Activated CD4-positive, alpha-beta T cell treated with anti-CD3 and anti-CD28 coated beads, Interleukin-2, amount 10 ng/mL, durations not matched to agents 7 days and 5 days (primary cell): ENCODE data around the gene RCOR3. TPM values are rescaled to one million over a fixed set of nuclear protein-coding genes. Genes with fewer than 3 reads are reported as not detected.
"Not testable (repeated sequence)": the region's sequence is repeated elsewhere in the genome, so short reads cannot be mapped to it uniquely, and the experiment has no call there.

Experiments
- CTCF ChIA-PET: fragments of 350-600 bp; sonication (Branson Sonifier 250); formaldehyde crosslinking; loops from one replicate; lab custom pipeline; 2021; ENCODE audit warnings: antibody characterized with exemption; lab: Charles Lee
- POLR2A ChIA-PET: fragments of 350-600 bp; sonication (Branson Sonifier 250); formaldehyde crosslinking; loops from one replicate; lab custom pipeline; 2021; ENCODE audit warnings: antibody characterized with exemption; lab: Charles Lee
- DNase-seq: peaks from one replicate; pipeline ENCODE4 v3.0.0-alpha.2; 2020
- H3K27ac Mint-ChIP-seq: one replicate; pipeline ENCODE4 v1.8.0; 2021; ENCODE audit warnings: mild to moderate bottlenecking, moderate library complexity, mixed read lengths
- H3K27me3 Mint-ChIP-seq: one replicate; pipeline ENCODE4 v1.8.0; 2021; ENCODE audit warnings: mixed read lengths
- H3K36me3 Mint-ChIP-seq: one replicate; pipeline ENCODE4 v1.8.0; 2021; ENCODE audit warnings: low read depth, mixed read lengths
- H3K4me1 Mint-ChIP-seq: one replicate; pipeline ENCODE4 v1.8.0; 2021; ENCODE audit warnings: mixed read lengths
- H3K4me3 Mint-ChIP-seq: one replicate; pipeline ENCODE4 v1.8.0; 2021; ENCODE audit warnings: mild to moderate bottlenecking, moderate library complexity, mixed read lengths
- H3K9me3 Mint-ChIP-seq: one replicate; pipeline ENCODE4 v1.8.0; 2021; ENCODE audit warnings: mixed read lengths
- total RNA-seq, 2 experiments: library from RNA; stranded (reverse); gene quantifications; one replicate each; pipeline ENCODE4 v1.2.3, GENCODE V29; 2021

The RCOR3 gene
- total RNA-seq, 2 experiments from 2014 or later: 47.0 to 56.0 TPM

- no peaks in the 10 kb centered on the region for H3K27me3 Mint-ChIP-seq
Observed at GRCh38 chr1:211318576-211319280, 59.6 kb downstream of the RCOR3 start.

GRCh38 chr1:211319892-211320291, 60.7 kb downstream of the RCOR3 start:
- DNase-seq: no peak
- ChIA-PET POLR2A (no interaction called here), CTCF (no interaction called here)
- H3K27ac Mint-ChIP-seq: no peak overlapping the region
- H3K9me3 Mint-ChIP-seq: no peaks in the 10 kb centered on the region
- H3K4me3 Mint-ChIP-seq: no peak overlapping the region
- H3K27me3 Mint-ChIP-seq: no peaks in the 10 kb centered on the region
- H3K36me3 Mint-ChIP-seq: peaks cover 3% of the 10 kb centered on the region
- peaks cover 23% of the 10 kb centered on the region for H3K4me1 Mint-ChIP-seq

More at GRCh38 chr1:211318576-211319280, 59.6 kb downstream of the RCOR3 start:
- ChIA-PET POLR2A (no interaction called here), CTCF (interaction anchor here (1.3 kb wide), 1 partner anchor 196 kb away, joined by 4 read pairs; no protein-coding TSS in a partner anchor)
- Mint-ChIP-seq H3K4me1 (peaks cover 18% of the 10 kb centered on the region), H3K36me3 (peaks cover 5% of the 10 kb centered on the region), H3K9me3 (no peaks in the 10 kb centered on the region), H3K4me3 (no peak overlapping the region), H3K27ac (no peak overlapping the region)
- no peak for DNase-seq

- Mint-ChIP-seq H3K27me3 (no peaks in the 10 kb centered on the region), H3K9me3 (no peaks in the 10 kb centered on the region), H3K36me3 (no peaks in the 10 kb centered on the region), H3K27ac (no peak overlapping the region), H3K4me1 (peaks cover 31% of the 10 kb centered on the region), H3K4me3 (no peak overlapping the region)
- DNase-seq: no peak
- ChIA-PET CTCF (no interaction called here), POLR2A (no interaction called here)
Observed at GRCh38 chr1:211320980-211321379, 61.8 kb downstream of the RCOR3 start.

- H3K27ac Mint-ChIP-seq, H3K36me3 Mint-ChIP-seq, DNase-seq, H3K27me3 Mint-ChIP-seq, H3K9me3 Mint-ChIP-seq, CTCF ChIA-PET, H3K4me3 Mint-ChIP-seq, POLR2A ChIA-PET: not testable (repeated sequence)
- H3K4me1 Mint-ChIP-seq: peaks cover 35% of the 10 kb centered on the region
Observed at GRCh38 chr1:211321646-211322045, 62.5 kb downstream of the RCOR3 start.

GRCh38 chr1:211323156-211324063, 64.2 kb downstream of the RCOR3 start:
- ChIA-PET CTCF (interaction anchor here (0.6 to 3.2 kb wide), 19 partner anchors 9 to 315 kb away, joined by 3 to 21 read pairs (median 3); no protein-coding TSS in a partner anchor), POLR2A (interaction anchor here (0.6 kb wide), 2 partner anchors 10 to 24 kb away, joined by 3 read pairs; no protein-coding TSS in a partner anchor)
- no peaks in the 10 kb centered on the region for H3K9me3 Mint-ChIP-seq

GRCh38 chr1:211324992-211325775, 66.0 kb downstream of the RCOR3 start:
- ChIA-PET POLR2A (no interaction called here), CTCF (interaction anchor here (1.5 to 4.6 kb wide), 4 partner anchors 13 to 189 kb away, joined by 3 to 21 read pairs (median 11); no protein-coding TSS in a partner anchor)
- Mint-ChIP-seq H3K27ac (peak overlapping the region; percentile 95), H3K4me1 (peaks cover 60% of the 10 kb centered on the region), H3K9me3 (no peaks in the 10 kb centered on the region), H3K36me3 (peaks cover 21% of the 10 kb centered on the region), H3K27me3 (no peaks in the 10 kb centered on the region), H3K4me3 (peak overlapping the region; percentile 83)
- no peak for DNase-seq

More at GRCh38 chr1:211323156-211324063, 64.2 kb downstream of the RCOR3 start:
- H3K27me3 Mint-ChIP-seq: no peaks in the 10 kb centered on the region
- peaks cover 44% of the 10 kb centered on the region for H3K4me1 Mint-ChIP-seq
- no peak overlapping the region for H3K4me3 Mint-ChIP-seq
- DNase-seq: peak; percentile 81
- H3K36me3 Mint-ChIP-seq: peaks cover 9% of the 10 kb centered on the region
- H3K27ac Mint-ChIP-seq: no peak overlapping the region

GRCh38 chr1:211326140-211326527, 67.0 kb downstream of the RCOR3 start:
- peak overlapping the region; percentile 95 for H3K27ac Mint-ChIP-seq
- H3K36me3 Mint-ChIP-seq: peaks cover 30% of the 10 kb centered on the region
- peak overlapping the region; percentile 83 for H3K4me3 Mint-ChIP-seq
- no peaks in the 10 kb centered on the region for H3K9me3 Mint-ChIP-seq
- no peaks in the 10 kb centered on the region for H3K27me3 Mint-ChIP-seq
- peaks cover 64% of the 10 kb centered on the region for H3K4me1 Mint-ChIP-seq
- no peak for DNase-seq
- POLR2A ChIA-PET: interaction anchor here (1.0 kb wide), 1 partner anchor 12 kb away, joined by 3 read pairs; no protein-coding TSS in a partner anchor
- CTCF ChIA-PET: interaction anchor here (0.9 to 4.6 kb wide), 6 partner anchors 16 to 188 kb away, joined by 3 to 21 read pairs (median 4); no protein-coding TSS in a partner anchor

GRCh38 chr1:211326528-211327345, 67.6 kb downstream of the RCOR3 start, which contains the start of gene TRAF5:
TSS of gene TRAF5 (plus strand) at chr1:211326833. CDS start at chr1:211353240, 26,407 bp downstream.
- POLR2A ChIA-PET: interaction anchor here (1.0 kb wide), 1 partner anchor 11 kb away, joined by 3 read pairs; no protein-coding TSS in a partner anchor

GRCh38 chr1:211327346-211327921, 68.3 kb downstream of the RCOR3 start:
- Mint-ChIP-seq H3K27ac (peak overlapping the region; percentile 94), H3K27me3 (no peaks in the 10 kb centered on the region), H3K4me3 (peak overlapping the region; percentile 88), H3K4me1 (peaks cover 70% of the 10 kb centered on the region), H3K36me3 (peaks cover 36% of the 10 kb centered on the region), H3K9me3 (no peaks in the 10 kb centered on the region)
- POLR2A ChIA-PET: no interaction called here
- CTCF ChIA-PET: interaction anchor here (1.2 to 5.5 kb wide), 7 partner anchors 9 to 187 kb away, joined by 3 to 37 read pairs (median 4); no protein-coding TSS in a partner anchor
- DNase-seq: peak; percentile 47

More at GRCh38 chr1:211326528-211327345, 67.6 kb downstream of the RCOR3 start, which contains the start of gene TRAF5:
- DNase-seq: peak; percentile 48
- Mint-ChIP-seq H3K4me3 (peak within 1 kb of the TSS; percentile 88), H3K9me3 (no peaks in the 10 kb centered on the region), H3K4me1 (peaks cover 65% of the 10 kb centered on the region), H3K36me3 (peaks cover 33% of the 10 kb centered on the region), H3K27ac (peak within 1 kb of the TSS; percentile 95), H3K27me3 (no peaks in the 10 kb centered on the region)
- CTCF ChIA-PET: interaction anchor here (0.9 to 5.5 kb wide), 8 partner anchors 10 to 187 kb away, joined by 3 to 37 read pairs (median 5); no protein-coding TSS in a partner anchor

- Mint-ChIP-seq H3K9me3 (no peaks in the 10 kb centered on the region), H3K36me3 (peaks cover 37% of the 10 kb centered on the region), H3K4me3 (peak overlapping the region; percentile 88), H3K27me3 (no peaks in the 10 kb centered on the region), H3K27ac (peak overlapping the region; percentile 94), H3K4me1 (peaks cover 76% of the 10 kb centered on the region)
- ChIA-PET CTCF (interaction anchor here (1.1 to 5.5 kb wide), 9 partner anchors 8 to 186 kb away, joined by 3 to 37 read pairs (median 4); no protein-coding TSS in a partner anchor), POLR2A (no interaction called here)
- no peak for DNase-seq
Observed at GRCh38 chr1:211328084-211328694, 69.0 kb downstream of the RCOR3 start.
